ENCODE results near the gene HMGN2.

GRCh38 chr1:26475989-26476388 lies 3.7 kb downstream of the HMGN2 start:
- TF ChIP-seq EZH2phosphoT487 (IDR thresholded peaks at IDR 0.05) (no peak), EZH2 (IDR thresholded peaks at IDR 0.05) (no peak)
- TF ChIP-seq, protein P1, sequence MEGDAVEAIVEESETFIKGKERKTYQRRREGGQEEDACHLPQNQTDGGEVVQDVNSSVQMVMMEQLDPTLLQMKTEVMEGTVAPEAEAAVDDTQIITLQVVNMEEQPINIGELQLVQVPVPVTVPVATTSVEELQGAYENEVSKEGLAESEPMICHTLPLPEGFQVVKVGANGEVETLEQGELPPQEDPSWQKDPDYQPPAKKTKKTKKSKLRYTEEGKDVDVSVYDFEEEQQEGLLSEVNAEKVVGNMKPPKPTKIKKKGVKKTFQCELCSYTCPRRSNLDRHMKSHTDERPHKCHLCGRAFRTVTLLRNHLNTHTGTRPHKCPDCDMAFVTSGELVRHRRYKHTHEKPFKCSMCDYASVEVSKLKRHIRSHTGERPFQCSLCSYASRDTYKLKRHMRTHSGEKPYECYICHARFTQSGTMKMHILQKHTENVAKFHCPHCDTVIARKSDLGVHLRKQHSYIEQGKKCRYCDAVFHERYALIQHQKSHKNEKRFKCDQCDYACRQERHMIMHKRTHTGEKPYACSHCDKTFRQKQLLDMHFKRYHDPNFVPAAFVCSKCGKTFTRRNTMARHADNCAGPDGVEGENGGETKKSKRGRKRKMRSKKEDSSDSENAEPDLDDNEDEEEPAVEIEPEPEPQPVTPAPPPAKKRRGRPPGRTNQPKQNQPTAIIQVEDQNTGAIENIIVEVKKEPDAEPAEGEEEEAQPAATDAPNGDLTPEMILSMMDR (IDR thresholded peaks at IDR 0.05), result no peak

All from neural progenitor cell (in vitro differentiated cells).